ENCODE data around the gene NOVA2.

NOVA2 gene

GRCh38 chr19:46000491-46001246, 27.0 kb upstream of the NOVA2 start:
- DNase-seq (ENCODE audit: low read depth in 2 of 2) = peak; percentile 57 to 65

- no peak for DNase-seq (ENCODE audit: low read depth in 2 of 2)
These were observed 26.0 kb upstream of the NOVA2 start for GRCh38 chr19:45999653-46000121.

GRCh38 chr19:45998834-45999233, 25.2 kb upstream of the NOVA2 start:
- no peak for DNase-seq (ENCODE audit: low read depth in 2 of 2)

GRCh38 chr19:45996933-45997332, 23.3 kb upstream of the NOVA2 start:
- DNase-seq (ENCODE audit: low read depth in 2 of 2) = no peak

GRCh38 chr19:45995715-45996385, 22.2 kb upstream of the NOVA2 start:
- no peak for DNase-seq (ENCODE audit: low read depth in 2 of 2)

GRCh38 chr19:45994998-45995714, 21.5 kb upstream of the NOVA2 start, which contains the start of gene CCDC61:
Gene CCDC61 (plus strand): TSS chr19:45995467. CDS start chr19:46003019, 7,552 bp downstream.
- DNase-seq (ENCODE audit: low read depth in 2 of 2) = peak; percentile 84 to 93

- DNase-seq (ENCODE audit: low read depth in 2 of 2) = no peak
These were observed 20.9 kb upstream of the NOVA2 start for GRCh38 chr19:45994456-45994997.

GRCh38 chr19:45990113-45990728, 16.6 kb upstream of the NOVA2 start:
- no peak for DNase-seq (ENCODE audit: low read depth in 2 of 2)

GRCh38 chr19:45985321-45985720, 11.7 kb upstream of the NOVA2 start:
- no peak for DNase-seq (ENCODE audit: low read depth in 2 of 2)

GRCh38 chr19:45981350-45981749, 7.7 kb upstream of the NOVA2 start:
- DNase-seq (ENCODE audit: low read depth in 2 of 2) = no peak

- no peak for DNase-seq (ENCODE audit: low read depth in 2 of 2)
These were observed 4.5 kb upstream of the NOVA2 start for GRCh38 chr19:45978156-45978555.

GRCh38 chr19:45976178-45976577, 2.5 kb upstream of the NOVA2 start:
- DNase-seq (ENCODE audit: low read depth in 2 of 2) = no peak

GRCh38 chr19:45975306-45976070, 1.8 kb upstream of the NOVA2 start:
- no peak for DNase-seq (ENCODE audit: low read depth in 2 of 2)

- DNase-seq (ENCODE audit: low read depth in 2 of 2) = no peak
These were observed 621 bp downstream of the NOVA2 start for GRCh38 chr19:45972947-45973540.

- DNase-seq (ENCODE audit: low read depth in 2 of 2) = peak in 1 of 2 donors; percentile 52
These were observed 1.4 kb downstream of the NOVA2 start for GRCh38 chr19:45972081-45972946.

- DNase-seq (ENCODE audit: low read depth in 2 of 2) = no peak
These were observed 2.3 kb downstream of the NOVA2 start for GRCh38 chr19:45971260-45971902.

- DNase-seq (ENCODE audit: low read depth in 2 of 2) = no peak
These were observed 4.0 kb downstream of the NOVA2 start for GRCh38 chr19:45969676-45970075.

GRCh38 chr19:45968626-45969025, 5.0 kb downstream of the NOVA2 start:
- no peak for DNase-seq (ENCODE audit: low read depth in 2 of 2)

GRCh38 chr19:45967246-45967645, 6.4 kb downstream of the NOVA2 start:
- DNase-seq (ENCODE audit: low read depth in 2 of 2) = no peak

Data from stimulated activated CD8-positive, alpha-beta memory T cell treated with anti-CD3 and anti-CD28 coated beads, Interleukin-15, amount 100 ng/mL, for 4 hours (primary cell).